GM23338 (cell line): Measurements from ENCODE around the gene CRMP1. TPM values are rescaled to one million over a fixed set of nuclear protein-coding genes. Genes with fewer than 3 reads are reported as not detected.

ENCODE experiments used
- ATAC-seq: fragments of 200-7000 bp; cut with Tn5 transposase; 3 replicates; pipeline ENCODE4 v1.9.1; 2020
- DNase-seq: peaks from one replicate; pipeline ENCODE4 v3.0.0-alpha.2; 2015; ENCODE audit warnings: low spot score
- H2AFZ ChIP-seq: fragments of 200-600 bp; sonication (generic); 2 replicates; pipeline ENCODE4 v1.8.0; 2016; ENCODE audit warnings: antibody characterized with exemption, mild to moderate bottlenecking, moderate library complexity
- H3F3A ChIP-seq: fragments of 200-600 bp; sonication (generic); replicated peaks from 2 replicates; pipeline ENCODE4 v1.8.0; 2017; ENCODE audit warnings: antibody characterized with exemption, mixed run types, low read depth
- H3K27ac ChIP-seq: fragments of 200-600 bp; sonication (generic); 2 replicates; pipeline ENCODE4 v1.6.1; 2016; ENCODE audit warnings: low read depth
- H3K27me3 ChIP-seq: fragments of 200-600 bp; sonication (generic); 2 replicates; pipeline ENCODE4 v1.8.0; 2016; ENCODE audit warnings: mild to moderate bottlenecking, mixed run types, moderate library complexity; ENCODE audit not compliant: insufficient read depth
- H3K36me3 ChIP-seq: fragments of 200-600 bp; sonication (generic); 2 replicates; pipeline ENCODE4 v1.8.0; 2016; ENCODE audit warnings: mild to moderate bottlenecking; ENCODE audit not compliant: insufficient read depth
- H3K4me1 ChIP-seq: fragments of 200-600 bp; sonication (generic); 2 replicates; pipeline ENCODE4 v1.8.0; 2016; ENCODE audit warnings: mild to moderate bottlenecking, moderate library complexity; ENCODE audit not compliant: insufficient read depth
- H3K4me2 ChIP-seq: fragments of 200-600 bp; sonication (generic); 2 replicates; pipeline ENCODE4 v1.7.1; 2017; ENCODE audit warnings: mixed run types
- H3K4me3 ChIP-seq: fragments of 200-600 bp; sonication (generic); 2 replicates; pipeline ENCODE4 v1.6.1; 2016; ENCODE audit warnings: mixed run types
- H3K79me2 ChIP-seq: fragments of 200-600 bp; sonication (generic); replicated peaks from 2 replicates; pipeline ENCODE4 v1.8.0; 2017; ENCODE audit warnings: mild to moderate bottlenecking; ENCODE audit not compliant: insufficient read depth
- H3K9me2 ChIP-seq: fragments of 200-600 bp; sonication (generic); 2 replicates; pipeline ENCODE4 v1.8.0; 2017; ENCODE audit not compliant: insufficient read depth
- H4K20me1 ChIP-seq: fragments of 200-600 bp; sonication (generic); replicated peaks from 2 replicates; pipeline ENCODE4 v1.8.0; 2017; ENCODE audit warnings: mild to moderate bottlenecking; ENCODE audit not compliant: insufficient read depth
- H3K27ac Mint-ChIP-seq: 2 replicates; pipeline ENCODE4 v1.8.0; 2020; ENCODE audit warnings: inconsistent platforms, mild to moderate bottlenecking, moderate library complexity, mixed read lengths
- H3K27me3 Mint-ChIP-seq: 3 replicates; pipeline ENCODE4 v1.8.0; 2022; ENCODE audit warnings: low read depth, mild to moderate bottlenecking, moderate library complexity, mixed read lengths, inconsistent platforms; ENCODE audit not compliant: insufficient read depth, poor library complexity
- H3K36me3 Mint-ChIP-seq: 3 replicates; pipeline ENCODE4 v1.8.0; 2021; ENCODE audit warnings: low read depth, mild to moderate bottlenecking, inconsistent platforms, moderate library complexity, mixed read lengths
- H3K4me1 Mint-ChIP-seq: 3 replicates; pipeline ENCODE4 v1.8.0; 2020; ENCODE audit warnings: mild to moderate bottlenecking, inconsistent platforms, mixed read lengths
- H3K4me3 Mint-ChIP-seq: 3 replicates; pipeline ENCODE4 v1.8.0; 2021; ENCODE audit warnings: moderate library complexity, mild to moderate bottlenecking, inconsistent platforms, mixed read lengths
- H3K9me3 Mint-ChIP-seq: 3 replicates; pipeline ENCODE4 v1.8.0; 2020; ENCODE audit warnings: moderate library complexity, mild to moderate bottlenecking, inconsistent platforms, mixed read lengths
- EZH2 ChIP-seq: fragments of 200-600 bp; sonication (generic); IDR thresholded peaks from one replicate; pipeline ENCODE4 v1.8.0; 2017; ENCODE audit warnings: antibody characterized with exemption, mild to moderate bottlenecking, low read depth; ENCODE audit not compliant: unreplicated experiment
- EZH2phosphoT487 ChIP-seq: fragments of 200-600 bp; sonication (generic); IDR thresholded peaks from one replicate; pipeline ENCODE4 v1.8.1; 2018; ENCODE audit warnings: antibody characterized with exemption; ENCODE audit not compliant: unreplicated experiment
- JUNB ChIP-seq: IDR thresholded peaks from one replicate; pipeline ENCODE4 v1.6.1; 2016; ENCODE audit warnings: antibody characterized with exemption; ENCODE audit not compliant: unreplicated experiment
- ZNF114 ChIP-seq: fragments of 250-450 bp; sonication (Bioruptor Pico); IDR thresholded peaks from 2 replicates; pipeline ENCODE4 v1.5.0; 2020; ENCODE audit warnings: mild to moderate bottlenecking, moderate library complexity
- polyA plus RNA-seq: library from polyadenylated mRNA; unstranded; fragments of >200 nt; fragmentation: Nextera tagmentation; extraction: Ambion mirVana; gene quantifications from 2 replicates; pipeline ENCODE4 v1.2.1, GENCODE V29; 2016
- total RNA-seq: library from RNA; depleted of rRNA; stranded (reverse); fragments of >200 nt; shearing (Covaris generic); gene quantifications from 2 replicates; pipeline ENCODE4 v1.2.3, GENCODE V29; 2014
- TF ChIP-seq, protein P1 (sequence below): fragments of 250-450 bp; sonication (Bioruptor Pico); IDR thresholded peaks from 2 replicates; pipeline ENCODE4 v1.5.0; 2020; ENCODE audit warnings: mild to moderate bottlenecking, moderate library complexity
- TF ChIP-seq, protein P2 (sequence below): IDR thresholded peaks from 2 replicates; pipeline ENCODE4 v1.6.1; 2016; ENCODE audit warnings: antibody characterized with exemption

The CRMP1 gene
- total and polyA plus RNA-seq, 2 experiments from 2014 or later = 52.7 to 146 TPM

DNA sequence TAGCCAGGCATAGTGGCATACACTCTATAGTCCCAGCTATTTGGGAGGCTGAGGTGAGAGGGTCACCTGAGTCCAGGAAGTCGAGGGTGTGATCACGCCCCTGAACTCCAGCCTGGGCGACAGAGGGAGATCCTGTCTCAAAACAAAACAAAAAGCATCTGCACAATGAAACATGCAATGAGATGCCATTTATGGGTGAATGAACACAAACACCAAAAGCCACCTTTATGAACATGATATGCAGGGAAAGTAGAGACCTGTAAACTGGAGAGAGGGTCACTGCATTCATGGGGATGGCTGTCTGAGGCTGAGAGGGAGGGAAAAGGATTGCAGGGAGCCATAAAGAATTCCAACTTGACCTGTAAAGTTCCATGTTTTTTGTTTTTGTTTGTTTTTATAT lies 111.2 kb downstream of the CRMP1 start:
- Histone ChIP-seq H3K36me3 (peaks cover 4% of the 10 kb centered on the region; the same call in 1 of the 2 replicates), H3K27me3 (no peaks in the 10 kb centered on the region), H2AFZ (no peak overlapping the region), H3K9me2 (no peaks in the 10 kb centered on the region), H4K20me1 (no peaks in the 10 kb centered on the region), H3F3A (no peaks in the 10 kb centered on the region), H3K79me2 (no peaks in the 10 kb centered on the region), H3K4me1 (no peaks in the 10 kb centered on the region), H3K4me2 (no peak overlapping the region), H3K27ac (no peak overlapping the region), H3K4me3 (no peak overlapping the region)
- no peak overlapping the region for H3K4me3 Mint-ChIP-seq
- peaks cover 30% of the 10 kb centered on the region for H3K36me3 Mint-ChIP-seq
- DNase-seq = no peak
- H3K27me3 Mint-ChIP-seq = peaks cover 3% of the 10 kb centered on the region
- no peak overlapping the region for H3K27ac Mint-ChIP-seq
- no peak for ATAC-seq
- no peak for TF ChIP-seq EZH2phosphoT487
- TF ChIP-seq EZH2 = no peak
- no peak for TF ChIP-seq JUNB
- no peak for TF ChIP-seq ZNF114 (CRISPR knock-in tag)
- TF ChIP-seq, protein P1, sequence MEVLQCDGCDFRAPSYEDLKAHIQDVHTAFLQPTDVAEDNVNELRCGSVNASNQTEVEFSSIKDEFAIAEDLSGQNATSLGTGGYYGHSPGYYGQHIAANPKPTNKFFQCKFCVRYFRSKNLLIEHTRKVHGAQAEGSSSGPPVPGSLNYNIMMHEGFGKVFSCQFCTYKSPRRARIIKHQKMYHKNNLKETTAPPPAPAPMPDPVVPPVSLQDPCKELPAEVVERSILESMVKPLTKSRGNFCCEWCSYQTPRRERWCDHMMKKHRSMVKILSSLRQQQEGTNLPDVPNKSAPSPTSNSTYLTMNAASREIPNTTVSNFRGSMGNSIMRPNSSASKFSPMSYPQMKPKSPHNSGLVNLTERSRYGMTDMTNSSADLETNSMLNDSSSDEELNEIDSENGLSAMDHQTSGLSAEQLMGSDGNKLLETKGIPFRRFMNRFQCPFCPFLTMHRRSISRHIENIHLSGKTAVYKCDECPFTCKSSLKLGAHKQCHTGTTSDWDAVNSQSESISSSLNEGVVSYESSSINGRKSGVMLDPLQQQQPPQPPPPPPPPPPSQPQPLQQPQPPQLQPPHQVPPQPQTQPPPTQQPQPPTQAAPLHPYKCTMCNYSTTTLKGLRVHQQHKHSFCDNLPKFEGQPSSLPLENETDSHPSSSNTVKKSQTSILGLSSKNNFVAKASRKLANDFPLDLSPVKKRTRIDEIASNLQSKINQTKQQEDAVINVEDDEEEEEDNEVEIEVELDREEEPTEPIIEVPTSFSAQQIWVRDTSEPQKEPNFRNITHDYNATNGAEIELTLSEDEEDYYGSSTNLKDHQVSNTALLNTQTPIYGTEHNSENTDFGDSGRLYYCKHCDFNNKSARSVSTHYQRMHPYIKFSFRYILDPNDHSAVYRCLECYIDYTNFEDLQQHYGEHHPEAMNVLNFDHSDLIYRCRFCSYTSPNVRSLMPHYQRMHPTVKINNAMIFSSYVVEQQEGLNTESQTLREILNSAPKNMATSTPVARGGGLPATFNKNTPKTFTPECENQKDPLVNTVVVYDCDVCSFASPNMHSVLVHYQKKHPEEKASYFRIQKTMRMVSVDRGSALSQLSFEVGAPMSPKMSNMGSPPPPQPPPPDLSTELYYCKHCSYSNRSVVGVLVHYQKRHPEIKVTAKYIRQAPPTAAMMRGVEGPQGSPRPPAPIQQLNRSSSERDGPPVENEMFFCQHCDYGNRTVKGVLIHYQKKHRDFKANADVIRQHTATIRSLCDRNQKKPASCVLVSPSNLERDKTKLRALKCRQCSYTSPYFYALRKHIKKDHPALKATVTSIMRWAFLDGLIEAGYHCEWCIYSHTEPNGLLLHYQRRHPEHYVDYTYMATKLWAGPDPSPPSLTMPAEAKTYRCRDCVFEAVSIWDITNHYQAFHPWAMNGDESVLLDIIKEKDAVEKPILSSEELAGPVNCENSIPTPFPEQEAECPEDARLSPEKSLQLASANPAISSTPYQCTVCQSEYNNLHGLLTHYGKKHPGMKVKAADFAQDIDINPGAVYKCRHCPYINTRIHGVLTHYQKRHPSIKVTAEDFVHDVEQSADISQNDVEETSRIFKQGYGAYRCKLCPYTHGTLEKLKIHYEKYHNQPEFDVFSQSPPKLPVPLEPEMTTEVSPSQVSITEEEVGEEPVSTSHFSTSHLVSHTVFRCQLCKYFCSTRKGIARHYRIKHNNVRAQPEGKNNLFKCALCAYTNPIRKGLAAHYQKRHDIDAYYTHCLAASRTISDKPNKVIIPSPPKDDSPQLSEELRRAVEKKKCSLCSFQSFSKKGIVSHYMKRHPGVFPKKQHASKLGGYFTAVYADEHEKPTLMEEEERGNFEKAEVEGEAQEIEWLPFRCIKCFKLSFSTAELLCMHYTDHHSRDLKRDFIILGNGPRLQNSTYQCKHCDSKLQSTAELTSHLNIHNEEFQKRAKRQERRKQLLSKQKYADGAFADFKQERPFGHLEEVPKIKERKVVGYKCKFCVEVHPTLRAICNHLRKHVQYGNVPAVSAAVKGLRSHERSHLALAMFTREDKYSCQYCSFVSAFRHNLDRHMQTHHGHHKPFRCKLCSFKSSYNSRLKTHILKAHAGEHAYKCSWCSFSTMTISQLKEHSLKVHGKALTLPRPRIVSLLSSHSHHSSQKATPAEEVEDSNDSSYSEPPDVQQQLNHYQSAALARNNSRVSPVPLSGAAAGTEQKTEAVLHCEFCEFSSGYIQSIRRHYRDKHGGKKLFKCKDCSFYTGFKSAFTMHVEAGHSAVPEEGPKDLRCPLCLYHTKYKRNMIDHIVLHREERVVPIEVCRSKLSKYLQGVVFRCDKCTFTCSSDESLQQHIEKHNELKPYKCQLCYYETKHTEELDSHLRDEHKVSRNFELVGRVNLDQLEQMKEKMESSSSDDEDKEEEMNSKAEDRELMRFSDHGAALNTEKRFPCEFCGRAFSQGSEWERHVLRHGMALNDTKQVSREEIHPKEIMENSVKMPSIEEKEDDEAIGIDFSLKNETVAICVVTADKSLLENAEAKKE (CRISPR knock-in tag) = no peak
- TF ChIP-seq, protein P2, sequence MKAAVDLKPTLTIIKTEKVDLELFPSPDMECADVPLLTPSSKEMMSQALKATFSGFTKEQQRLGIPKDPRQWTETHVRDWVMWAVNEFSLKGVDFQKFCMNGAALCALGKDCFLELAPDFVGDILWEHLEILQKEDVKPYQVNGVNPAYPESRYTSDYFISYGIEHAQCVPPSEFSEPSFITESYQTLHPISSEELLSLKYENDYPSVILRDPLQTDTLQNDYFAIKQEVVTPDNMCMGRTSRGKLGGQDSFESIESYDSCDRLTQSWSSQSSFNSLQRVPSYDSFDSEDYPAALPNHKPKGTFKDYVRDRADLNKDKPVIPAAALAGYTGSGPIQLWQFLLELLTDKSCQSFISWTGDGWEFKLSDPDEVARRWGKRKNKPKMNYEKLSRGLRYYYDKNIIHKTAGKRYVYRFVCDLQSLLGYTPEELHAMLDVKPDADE = no peak
- peaks cover 7% of the 10 kb centered on the region; the same call in 1 of the 3 replicates for H3K4me1 Mint-ChIP-seq
- peaks cover 11% of the 10 kb centered on the region for H3K9me3 Mint-ChIP-seq
